Measurements from ENCODE around the gene SSPN.

DNA sequence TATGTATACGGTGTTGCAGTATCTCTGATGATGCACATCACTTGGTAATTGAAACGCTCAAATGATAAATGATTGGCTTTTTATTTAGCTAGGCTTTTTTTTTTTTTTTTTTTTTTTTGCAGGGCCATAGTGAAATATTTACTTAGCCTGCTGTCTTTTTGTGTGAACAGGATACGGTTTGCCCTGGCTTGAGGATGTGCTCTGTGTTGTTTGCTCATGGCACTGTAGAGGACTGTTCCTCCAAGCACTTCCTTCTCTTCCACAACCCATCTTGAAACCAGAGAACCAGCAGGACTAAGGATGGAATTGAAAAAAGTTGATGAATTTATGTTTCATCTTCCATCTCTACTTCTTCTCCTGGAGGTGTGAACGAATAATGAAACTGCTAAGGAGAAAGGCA lies 15.5 kb upstream of the SSPN start:
- TF ChIP-seq, protein P1, sequence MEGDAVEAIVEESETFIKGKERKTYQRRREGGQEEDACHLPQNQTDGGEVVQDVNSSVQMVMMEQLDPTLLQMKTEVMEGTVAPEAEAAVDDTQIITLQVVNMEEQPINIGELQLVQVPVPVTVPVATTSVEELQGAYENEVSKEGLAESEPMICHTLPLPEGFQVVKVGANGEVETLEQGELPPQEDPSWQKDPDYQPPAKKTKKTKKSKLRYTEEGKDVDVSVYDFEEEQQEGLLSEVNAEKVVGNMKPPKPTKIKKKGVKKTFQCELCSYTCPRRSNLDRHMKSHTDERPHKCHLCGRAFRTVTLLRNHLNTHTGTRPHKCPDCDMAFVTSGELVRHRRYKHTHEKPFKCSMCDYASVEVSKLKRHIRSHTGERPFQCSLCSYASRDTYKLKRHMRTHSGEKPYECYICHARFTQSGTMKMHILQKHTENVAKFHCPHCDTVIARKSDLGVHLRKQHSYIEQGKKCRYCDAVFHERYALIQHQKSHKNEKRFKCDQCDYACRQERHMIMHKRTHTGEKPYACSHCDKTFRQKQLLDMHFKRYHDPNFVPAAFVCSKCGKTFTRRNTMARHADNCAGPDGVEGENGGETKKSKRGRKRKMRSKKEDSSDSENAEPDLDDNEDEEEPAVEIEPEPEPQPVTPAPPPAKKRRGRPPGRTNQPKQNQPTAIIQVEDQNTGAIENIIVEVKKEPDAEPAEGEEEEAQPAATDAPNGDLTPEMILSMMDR (IDR thresholded peaks at IDR 0.05) = no peak
- TF ChIP-seq EP300 (IDR thresholded peaks at IDR 0.05) (no peak), POLR2AphosphoS5 (IDR thresholded peaks at IDR 0.05) (no peak)
